ENCODE results near the gene CTCFL.

The CTCFL gene

GRCh38 chr20:57562541-57563465, 37.9 kb upstream of the CTCFL start:
- TF ChIP-seq REST (IDR thresholded peaks at IDR 0.05; ENCODE audit: low read depth) (no peak), EGR1 (IDR thresholded peaks at IDR 0.05) (no peak), RAD21 (IDR thresholded peaks at IDR 0.05; ENCODE audit: low read depth) (no peak), CREB1 (IDR thresholded peaks at IDR 0.05; ENCODE audit: low read depth) (no peak), YY1 (IDR thresholded peaks at IDR 0.05; ENCODE audit: low read depth) (no peak), TCF12 (IDR thresholded peaks at IDR 0.05; ENCODE audit: low read depth) (no peak), EP300 (IDR thresholded peaks at IDR 0.05; ENCODE audit: borderline replicate concordance) (no peak), TEAD4 (IDR thresholded peaks at IDR 0.05) (no peak), USF1 (IDR thresholded peaks at IDR 0.05) (no peak), FOXM1 (IDR thresholded peaks at IDR 0.05; ENCODE audit: borderline replicate concordance, low read depth) (no peak), TAF1 (IDR thresholded peaks at IDR 0.05; ENCODE audit: low read depth) (no peak), ZBTB7A (IDR thresholded peaks at IDR 0.05; ENCODE audit: low read depth) (no peak), MAX (IDR thresholded peaks at IDR 0.05) (no peak), NFIC (IDR thresholded peaks at IDR 0.05) (no peak), CEBPB (IDR thresholded peaks at IDR 0.05) (no peak)

GRCh38 chr20:57561356-57562279, 36.7 kb upstream of the CTCFL start:
- no peak for TF ChIP-seq REST (IDR thresholded peaks at IDR 0.05; ENCODE audit: low read depth)
- no peak for TF ChIP-seq EP300 (IDR thresholded peaks at IDR 0.05; ENCODE audit: borderline replicate concordance)
- TF ChIP-seq YY1 (IDR thresholded peaks at IDR 0.05; ENCODE audit: low read depth) = no peak
- no peak for TF ChIP-seq CREB1 (IDR thresholded peaks at IDR 0.05; ENCODE audit: low read depth)
- no peak for TF ChIP-seq FOXM1 (IDR thresholded peaks at IDR 0.05; ENCODE audit: borderline replicate concordance, low read depth)
- TF ChIP-seq ZBTB7A (IDR thresholded peaks at IDR 0.05; ENCODE audit: low read depth) = no peak
- no peak for TF ChIP-seq MAX (IDR thresholded peaks at IDR 0.05)
- no peak for TF ChIP-seq CEBPB (IDR thresholded peaks at IDR 0.05)
- TF ChIP-seq RAD21 (IDR thresholded peaks at IDR 0.05; ENCODE audit: low read depth) = no peak
- no peak for TF ChIP-seq TAF1 (IDR thresholded peaks at IDR 0.05; ENCODE audit: low read depth)
- TF ChIP-seq TCF12 (IDR thresholded peaks at IDR 0.05; ENCODE audit: low read depth) = no peak

GRCh38 chr20:57560554-57561355, 35.8 kb upstream of the CTCFL start, which contains the start of gene PCK1:
PCK1 (plus strand) TSS chr20:57561110; CDS start chr20:57561412, 302 bp downstream.
- TF ChIP-seq CREB1 (IDR thresholded peaks at IDR 0.05; ENCODE audit: low read depth) (no peak), NFIC (IDR thresholded peaks at IDR 0.05) (peak; percentile 61), REST (IDR thresholded peaks at IDR 0.05; ENCODE audit: low read depth) (no peak)
